ENCODE results near the gene RFX7.

DNA sequence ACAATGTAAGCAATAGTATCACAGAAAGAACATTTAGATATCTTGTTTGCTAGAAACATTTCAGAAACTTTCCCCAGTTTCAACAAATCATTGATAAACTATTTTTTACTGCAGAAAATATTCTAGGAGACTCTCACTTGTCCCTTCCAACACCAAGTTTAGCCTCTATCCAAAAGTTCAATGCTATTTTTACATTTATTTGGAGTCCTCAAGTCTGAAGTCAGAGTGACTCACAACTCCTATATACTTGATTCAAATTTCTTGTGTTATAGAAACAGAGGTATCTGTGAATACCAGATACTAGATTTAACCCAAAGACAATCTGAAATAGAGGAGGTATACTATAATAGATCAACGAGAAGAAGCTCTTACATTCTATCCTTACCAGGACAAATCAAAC lies 49.6 kb downstream of the RFX7 start:
- TF ChIP-seq, protein P1, sequence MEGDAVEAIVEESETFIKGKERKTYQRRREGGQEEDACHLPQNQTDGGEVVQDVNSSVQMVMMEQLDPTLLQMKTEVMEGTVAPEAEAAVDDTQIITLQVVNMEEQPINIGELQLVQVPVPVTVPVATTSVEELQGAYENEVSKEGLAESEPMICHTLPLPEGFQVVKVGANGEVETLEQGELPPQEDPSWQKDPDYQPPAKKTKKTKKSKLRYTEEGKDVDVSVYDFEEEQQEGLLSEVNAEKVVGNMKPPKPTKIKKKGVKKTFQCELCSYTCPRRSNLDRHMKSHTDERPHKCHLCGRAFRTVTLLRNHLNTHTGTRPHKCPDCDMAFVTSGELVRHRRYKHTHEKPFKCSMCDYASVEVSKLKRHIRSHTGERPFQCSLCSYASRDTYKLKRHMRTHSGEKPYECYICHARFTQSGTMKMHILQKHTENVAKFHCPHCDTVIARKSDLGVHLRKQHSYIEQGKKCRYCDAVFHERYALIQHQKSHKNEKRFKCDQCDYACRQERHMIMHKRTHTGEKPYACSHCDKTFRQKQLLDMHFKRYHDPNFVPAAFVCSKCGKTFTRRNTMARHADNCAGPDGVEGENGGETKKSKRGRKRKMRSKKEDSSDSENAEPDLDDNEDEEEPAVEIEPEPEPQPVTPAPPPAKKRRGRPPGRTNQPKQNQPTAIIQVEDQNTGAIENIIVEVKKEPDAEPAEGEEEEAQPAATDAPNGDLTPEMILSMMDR (IDR thresholded peaks at IDR 0.05) = no peak
- TF ChIP-seq POLR2A (IDR thresholded peaks at IDR 0.05) = no peak
